GM08714 (cell line): ENCODE measurements around the gene PTCD2.
A peak's percentile ranks its signal among the peaks of the same experiment; 100 is the strongest.
"Not testable (repeated sequence)": the region's sequence is repeated elsewhere in the genome, so short reads cannot be mapped to it uniquely, and the experiment has no call there.

Experiments used
- H3K4me3 ChIP-seq: fragments of 200-500 bp; sonication (Bioruptor generic); 2 replicates; pipeline ENCODE4 v1.5.1; 2014; ENCODE audit warnings: mild to moderate bottlenecking, low read length, inconsistent platforms
- ZNF274 ChIP-seq: IDR thresholded peaks from 2 replicates; pipeline ENCODE4 v1.6.1; 2012; ENCODE audit warnings: mild to moderate bottlenecking, low read depth, low read length

Gene PTCD2

DNA sequence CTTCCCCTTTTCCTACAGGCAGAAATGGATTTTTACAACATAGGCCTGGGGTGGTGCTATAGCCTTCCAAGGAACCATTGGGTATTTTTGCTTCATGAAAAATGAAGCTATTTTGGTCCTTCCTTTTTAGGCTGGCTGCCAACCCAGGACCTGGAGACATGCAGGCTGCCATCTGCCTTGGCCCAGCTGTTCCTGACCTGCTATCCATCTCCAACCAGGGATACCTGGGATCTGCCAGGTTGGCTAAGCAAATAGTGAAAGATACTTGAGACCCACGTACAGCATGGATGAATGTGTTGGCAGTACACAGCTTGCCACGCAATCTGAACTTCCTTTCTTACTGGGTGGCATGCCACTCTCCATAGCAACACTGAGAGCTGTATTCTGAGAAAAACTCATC, 31.2 kb upstream of the PTCD2 start:
- H3K4me3 ChIP-seq: no peak overlapping the region
- TF ChIP-seq ZNF274: no peak

DNA sequence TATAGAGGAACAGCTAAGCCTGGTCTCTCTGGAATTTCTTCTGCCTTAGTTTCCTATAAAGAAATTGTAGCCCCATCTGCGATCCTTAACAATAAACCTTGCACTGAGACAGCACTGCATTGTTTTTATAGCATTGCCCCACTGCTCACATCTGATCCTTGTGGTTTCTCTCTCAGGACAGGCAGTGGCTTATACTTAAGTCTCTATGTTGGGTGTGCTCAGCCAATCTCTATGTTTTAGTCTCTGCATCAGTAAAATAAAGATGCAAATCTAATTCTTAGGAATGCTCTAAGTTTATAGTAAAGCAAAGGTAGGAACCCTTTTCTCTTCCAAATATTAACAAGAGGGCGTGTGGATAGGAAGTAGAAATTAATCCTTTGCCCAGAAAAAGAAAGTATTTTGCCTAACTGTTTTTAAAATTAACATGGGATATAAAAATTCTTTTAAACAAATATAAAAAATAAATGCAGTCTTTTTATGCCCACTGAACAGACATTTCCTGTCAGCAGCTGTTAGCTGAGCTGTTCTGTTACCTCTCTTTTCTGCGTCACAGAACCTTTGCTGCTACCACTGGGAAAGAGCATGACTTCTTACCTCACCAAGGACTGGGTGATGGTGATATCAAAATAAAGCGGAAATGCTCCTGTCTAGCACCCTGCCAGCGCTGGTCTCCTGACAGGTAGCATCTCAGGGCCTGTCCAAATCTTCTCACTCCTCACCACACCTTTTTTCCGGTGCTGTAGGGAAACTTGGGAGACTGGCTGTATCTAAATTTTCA, 29.6 kb upstream of the PTCD2 start:
- no peak for TF ChIP-seq ZNF274
- no peak overlapping the region for H3K4me3 ChIP-seq

DNA sequence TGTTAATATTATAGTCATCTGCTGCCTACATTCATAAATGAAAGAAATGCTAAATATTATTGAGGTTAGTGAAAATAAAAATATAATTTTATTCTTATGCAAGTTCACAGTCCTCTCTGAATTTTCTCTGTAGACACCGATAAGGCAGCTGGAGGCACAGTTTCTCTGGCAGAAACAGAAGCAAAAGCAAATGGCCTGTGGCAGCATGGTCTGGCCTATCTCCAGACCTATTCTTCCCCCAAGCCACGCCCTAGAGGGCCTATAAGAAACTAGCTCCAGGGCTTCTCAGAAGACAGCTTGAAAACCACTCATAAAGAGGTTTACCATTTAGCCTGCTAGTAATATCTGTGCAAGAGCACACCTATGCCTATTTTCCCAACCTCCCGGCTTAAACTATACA, 28.6 kb upstream of the PTCD2 start:
- TF ChIP-seq ZNF274: no peak
- no peak overlapping the region for H3K4me3 ChIP-seq

DNA sequence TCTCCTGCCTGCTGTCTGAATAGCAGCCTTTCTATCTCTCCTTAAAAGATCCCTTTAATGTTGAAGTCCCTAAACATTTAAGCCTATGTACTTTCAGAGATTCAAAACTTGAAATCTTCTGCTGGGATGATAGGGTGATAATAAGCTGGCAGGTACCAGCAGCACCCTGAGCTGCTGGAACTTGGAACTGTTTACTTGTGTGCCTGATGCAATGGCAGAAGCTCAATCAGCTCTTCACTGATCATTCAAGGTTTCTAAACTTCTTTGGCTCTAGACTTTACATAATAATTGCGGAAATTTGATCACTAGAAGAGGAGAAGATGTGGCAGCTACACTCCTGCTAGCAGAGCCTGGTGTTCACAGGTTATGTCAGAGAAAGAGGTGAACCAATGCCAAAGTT, 27.8 kb upstream of the PTCD2 start:
- H3K4me3 ChIP-seq: no peak overlapping the region
- TF ChIP-seq ZNF274: no peak

DNA sequence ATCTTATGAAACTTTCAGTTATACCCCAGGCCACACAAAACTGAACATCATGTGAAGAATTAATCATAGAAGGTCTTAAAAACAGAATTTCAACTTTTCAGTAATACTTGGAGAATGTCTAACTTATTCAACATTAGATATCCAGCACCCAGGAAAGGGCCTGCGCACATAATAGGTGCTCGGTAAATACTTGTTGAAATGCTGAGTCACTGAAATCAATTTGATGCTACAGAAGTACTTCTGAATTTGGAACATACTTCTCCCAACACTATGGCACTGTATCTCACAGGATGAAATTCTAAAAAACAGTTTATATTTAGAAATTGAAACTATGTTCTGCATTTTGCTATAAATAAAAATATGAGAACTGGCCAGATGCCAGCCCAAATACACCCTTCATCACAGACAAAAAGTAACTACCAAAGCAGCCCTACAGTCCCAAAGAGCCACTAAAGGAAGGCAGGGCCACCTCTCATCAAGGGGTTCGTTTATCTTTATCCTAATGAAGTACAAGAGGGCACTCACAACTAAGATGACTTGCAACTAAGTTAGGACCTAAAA, 26.6 kb upstream of the PTCD2 start:
- H3K4me3 ChIP-seq: no peak overlapping the region
- TF ChIP-seq ZNF274: no peak

GRCh38 chr5:72294473-72294872, 25.7 kb upstream of the PTCD2 start:
- TF ChIP-seq ZNF274: no peak
- H3K4me3 ChIP-seq: no peak overlapping the region

DNA sequence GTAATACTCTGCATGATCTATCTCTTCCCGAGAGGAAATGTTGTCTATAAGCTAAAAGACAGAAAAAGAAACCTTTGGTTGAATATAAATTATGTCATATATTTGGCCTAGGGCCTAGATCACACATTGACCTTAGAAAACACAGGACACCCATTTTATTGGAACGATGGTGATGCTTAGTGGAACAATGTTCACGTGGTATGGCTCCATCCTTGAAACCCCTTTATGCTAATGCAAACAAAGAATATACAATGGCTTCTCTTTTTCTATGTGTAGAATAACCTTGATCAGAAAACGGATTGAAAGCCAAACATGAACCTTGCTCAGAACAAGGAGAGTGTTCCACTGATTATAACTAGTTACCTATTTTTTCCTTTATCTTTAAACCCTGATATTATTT, 24.6 kb upstream of the PTCD2 start:
- H3K4me3 ChIP-seq: no peak overlapping the region
- no peak for TF ChIP-seq ZNF274

GRCh38 chr5:72296256-72296655, 23.9 kb upstream of the PTCD2 start:
- no peak overlapping the region for H3K4me3 ChIP-seq
- TF ChIP-seq ZNF274: no peak

DNA sequence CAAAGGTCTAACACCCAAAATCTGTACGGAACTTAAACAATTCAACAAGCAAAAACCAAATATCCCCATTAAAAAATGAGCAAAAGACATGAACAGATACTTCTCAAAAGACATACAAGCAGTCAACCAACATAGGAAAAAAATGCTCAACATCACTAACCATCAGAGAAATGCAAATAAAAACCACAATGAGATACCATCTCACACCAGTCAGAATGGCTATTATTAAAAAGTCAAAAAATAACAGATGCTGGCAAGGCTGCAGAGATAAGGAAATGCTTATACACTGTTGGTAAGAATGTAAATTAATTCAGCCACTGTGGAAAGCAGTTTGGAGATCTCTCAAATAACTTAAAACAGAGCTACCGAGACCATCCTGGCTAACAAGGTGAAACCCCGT, 22.0 kb upstream of the PTCD2 start:
- not testable (repeated sequence) for H3K4me3 ChIP-seq

- no peak for TF ChIP-seq ZNF274
- H3K4me3 ChIP-seq: peak overlapping the region; percentile 22; the same call in 1 of the 2 replicates
Observed at GRCh38 chr5:72298711-72299110, 21.5 kb upstream of the PTCD2 start.

DNA sequence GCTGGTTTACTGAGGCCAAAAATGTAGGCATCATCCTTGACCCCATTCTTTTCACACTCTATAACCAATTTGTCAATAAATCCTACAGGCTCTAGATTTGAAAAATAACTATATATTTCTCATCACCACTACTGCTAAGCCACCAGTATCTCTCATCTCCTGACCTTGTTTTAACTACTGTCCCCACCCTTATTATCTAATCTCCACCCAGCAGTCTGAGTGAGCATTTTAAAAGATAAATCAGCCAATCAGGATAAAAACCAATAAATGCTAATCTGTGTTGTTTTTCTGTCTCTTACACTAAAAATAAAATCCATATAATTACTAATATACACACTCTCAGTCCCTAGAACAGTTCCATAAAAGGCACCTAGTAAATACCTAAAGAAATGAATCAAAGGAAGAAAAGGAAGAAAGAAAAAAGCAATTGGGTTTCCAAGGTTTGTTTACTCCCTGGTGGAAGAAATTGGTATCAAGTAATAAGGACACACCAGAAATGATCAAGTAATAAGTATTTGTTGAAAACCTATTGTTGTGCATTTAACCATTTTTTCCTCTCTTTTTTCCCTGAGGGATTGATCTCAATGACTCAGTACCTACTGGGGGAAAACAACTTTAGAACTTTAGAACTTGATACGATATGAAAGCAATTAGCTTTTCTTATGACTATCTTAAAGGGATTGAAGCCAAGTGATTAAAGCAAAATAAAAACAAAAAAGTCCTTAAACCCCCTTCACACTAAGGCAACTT, 19.4 kb upstream of the PTCD2 start:
- TF ChIP-seq ZNF274: no peak
- no peak overlapping the region for H3K4me3 ChIP-seq

- peak overlapping the region; percentile 3; the same call in 1 of the 2 replicates for H3K4me3 ChIP-seq
Observed at GRCh38 chr5:72301557-72301956, 18.6 kb upstream of the PTCD2 start.

GRCh38 chr5:72302171-72302570, 18.0 kb upstream of the PTCD2 start:
- TF ChIP-seq ZNF274: no peak
- no peak overlapping the region for H3K4me3 ChIP-seq

More at GRCh38 chr5:72301557-72301956, 18.6 kb upstream of the PTCD2 start:
- no peak for TF ChIP-seq ZNF274

DNA sequence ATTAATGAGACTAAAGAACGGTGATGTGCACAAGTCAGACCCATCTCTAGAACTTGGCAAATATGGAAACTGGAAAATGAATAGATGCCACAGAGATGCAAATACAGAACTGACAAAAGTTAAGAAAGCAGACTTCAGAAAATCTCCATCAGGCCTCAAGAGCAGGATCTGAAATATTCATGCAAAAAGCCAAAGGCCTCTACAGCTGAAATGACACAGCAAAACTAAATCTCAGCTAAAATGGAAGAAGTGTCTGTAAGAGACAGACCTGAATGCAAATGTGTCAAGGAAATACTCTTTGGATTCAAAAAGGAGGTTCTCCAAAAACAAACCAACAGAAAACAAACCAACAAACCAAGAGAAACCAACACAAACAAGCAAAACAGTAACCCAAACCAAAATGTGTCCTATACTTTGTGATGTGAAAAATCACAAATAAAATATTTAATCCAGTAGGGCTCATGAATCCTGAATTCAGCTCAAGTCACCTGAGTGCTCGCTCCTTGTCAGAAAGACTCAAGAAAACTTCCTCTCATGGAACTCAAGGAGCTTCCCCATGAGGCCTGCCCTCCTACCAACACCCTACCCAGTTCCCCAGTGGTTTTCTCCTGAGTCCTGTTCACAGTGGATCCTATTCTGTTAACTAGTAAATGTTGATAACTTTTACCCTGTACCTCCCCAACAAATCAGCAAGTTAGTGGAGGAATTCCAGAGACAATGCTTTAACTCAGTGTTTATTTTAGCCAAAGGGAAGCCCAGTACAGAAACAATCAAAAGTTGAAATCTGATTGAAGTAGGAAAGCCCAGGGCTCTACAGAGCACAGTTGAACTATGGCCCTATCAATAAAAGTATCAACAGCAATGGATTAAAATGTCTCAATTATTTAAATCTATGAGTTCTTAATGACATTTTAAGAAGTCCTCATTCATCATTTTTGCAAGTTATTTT, 14.7 kb upstream of the PTCD2 start:
- peak overlapping the region; percentile 46; the same call in 1 of the 2 replicates for H3K4me3 ChIP-seq
- TF ChIP-seq ZNF274: no peak
